Skeletal muscle satellite cell (primary cell): ENCODE measurements around the gene UEVLD.
A peak's percentile ranks its signal among the peaks of the same experiment; 100 is the strongest.

Experiments used
- H3K27me3 ChIP-seq: 2 replicates; pipeline ENCODE4 v1.7.0; 2013; ENCODE audit warnings: low read length; ENCODE audit not compliant: control insufficient read depth, insufficient read depth
- H3K36me3 ChIP-seq: 2 replicates; pipeline ENCODE4 v1.7.0; 2013; ENCODE audit warnings: mild to moderate bottlenecking, control low read depth, low read length; ENCODE audit not compliant: insufficient read depth
- H3K4me1 ChIP-seq: 2 replicates; pipeline ENCODE4 v1.7.0; 2013; ENCODE audit warnings: low read length; ENCODE audit not compliant: control insufficient read depth, insufficient read depth
- H3K4me2 ChIP-seq: 2 replicates; pipeline ENCODE4 v1.7.0; 2013; ENCODE audit warnings: mild to moderate bottlenecking, low read length
- H3K4me3 ChIP-seq: 2 replicates; pipeline ENCODE4 v1.7.0; 2013; ENCODE audit warnings: low read length
- H3K9ac ChIP-seq: 2 replicates; pipeline ENCODE4 v1.7.0; 2013; ENCODE audit warnings: mild to moderate bottlenecking, low read depth, low read length, moderate library complexity
- H3K9me3 ChIP-seq: replicated peaks from 2 replicates; pipeline ENCODE4 v1.7.0; 2013; ENCODE audit warnings: mild to moderate bottlenecking, control low read depth, low read length

UEVLD gene

GRCh38 chr11:18578975-18579598 lies 9.4 kb downstream of the UEVLD start:
- Histone ChIP-seq H3K9ac (no peak overlapping the region), H3K9me3 (no peaks in the 10 kb centered on the region), H3K4me2 (no peak overlapping the region), H3K4me1 (no peaks in the 10 kb centered on the region), H3K36me3 (peaks cover 27% of the 10 kb centered on the region), H3K4me3 (no peak overlapping the region), H3K27me3 (no peaks in the 10 kb centered on the region)

DNA sequence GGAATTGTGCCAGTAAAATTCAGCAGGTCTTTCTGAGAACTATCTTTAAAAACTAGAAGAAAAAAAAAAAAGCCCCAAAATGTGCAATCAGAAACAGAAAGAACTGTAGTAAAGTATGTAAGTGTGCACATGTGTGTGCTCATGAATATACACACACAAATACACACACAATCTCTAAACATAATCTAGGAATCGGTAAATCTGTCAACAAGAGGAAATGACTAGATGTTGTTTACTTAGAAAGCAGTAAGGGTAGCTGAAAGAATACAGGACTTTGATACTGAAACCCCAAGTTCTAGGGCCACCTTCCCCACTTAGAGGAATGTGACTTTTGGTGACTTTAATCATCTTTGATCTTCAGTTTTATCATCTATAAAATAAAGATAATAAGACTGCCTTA lies 13.2 kb downstream of the UEVLD start:
- Histone ChIP-seq H3K4me1 (no peaks in the 10 kb centered on the region), H3K36me3 (peaks cover 38% of the 10 kb centered on the region), H3K4me3 (no peak overlapping the region), H3K9ac (no peak overlapping the region), H3K27me3 (no peaks in the 10 kb centered on the region), H3K4me2 (no peak overlapping the region), H3K9me3 (no peaks in the 10 kb centered on the region)

DNA sequence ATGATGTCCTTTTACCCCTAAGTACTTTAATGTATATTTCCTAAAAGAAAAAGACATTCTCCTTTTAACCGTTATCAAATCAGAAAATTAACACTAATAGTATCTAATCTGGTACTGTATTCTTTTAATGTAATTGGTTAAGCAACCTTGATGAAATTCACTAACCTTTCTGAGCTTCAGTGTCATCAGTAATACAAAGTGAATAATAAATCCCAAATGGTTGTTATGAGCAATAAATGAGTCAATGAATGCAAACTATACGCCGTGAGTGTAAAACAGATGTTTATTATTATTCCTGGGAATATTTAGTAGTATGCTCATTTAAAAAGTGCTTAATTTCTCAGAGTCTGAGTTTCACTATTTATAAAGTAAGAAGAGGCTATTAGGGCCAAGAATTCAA lies 21.5 kb downstream of the UEVLD start:
- H3K9me3 ChIP-seq = no peaks in the 10 kb centered on the region
- no peaks in the 10 kb centered on the region for H3K27me3 ChIP-seq
- peak overlapping the region; percentile 40 for H3K4me2 ChIP-seq
- H3K4me1 ChIP-seq = peaks cover 30% of the 10 kb centered on the region
- no peak overlapping the region for H3K9ac ChIP-seq
- H3K36me3 ChIP-seq = peaks cover 30% of the 10 kb centered on the region
- no peak overlapping the region for H3K4me3 ChIP-seq

DNA sequence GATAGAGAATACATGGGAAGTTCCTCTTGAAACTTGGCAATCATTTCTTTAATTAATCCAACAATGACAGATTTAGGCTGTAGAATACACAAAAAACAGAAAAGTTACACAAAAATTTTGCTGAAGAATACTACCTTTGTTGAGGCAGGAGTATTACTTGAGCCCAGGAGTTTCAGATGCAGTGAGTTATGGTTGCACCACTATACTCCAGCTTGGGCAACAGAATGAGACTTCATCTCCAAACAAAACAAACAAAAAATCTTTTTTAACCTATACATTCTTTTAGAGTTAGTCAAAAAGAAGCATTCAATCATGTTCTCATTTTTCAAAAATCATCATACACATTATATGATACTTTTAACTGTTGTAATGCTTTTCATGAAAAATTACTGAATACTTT lies 22.1 kb downstream of the UEVLD start:
- Histone ChIP-seq H3K9me3 (no peaks in the 10 kb centered on the region), H3K27me3 (no peaks in the 10 kb centered on the region), H3K9ac (no peak overlapping the region), H3K4me3 (no peak overlapping the region), H3K4me1 (peaks cover 30% of the 10 kb centered on the region), H3K36me3 (peaks cover 27% of the 10 kb centered on the region), H3K4me2 (peak overlapping the region; percentile 42)

GRCh38 chr11:18564149-18564548 lies 24.4 kb downstream of the UEVLD start:
- Histone ChIP-seq H3K9me3 (no peaks in the 10 kb centered on the region), H3K9ac (no peak overlapping the region), H3K4me3 (no peak overlapping the region), H3K4me1 (peaks cover 30% of the 10 kb centered on the region), H3K4me2 (no peak overlapping the region), H3K27me3 (no peaks in the 10 kb centered on the region), H3K36me3 (peaks cover 18% of the 10 kb centered on the region)

- H3K4me3 ChIP-seq = no peak overlapping the region
- H3K9me3 ChIP-seq = no peaks in the 10 kb centered on the region
- H3K9ac ChIP-seq = no peak overlapping the region
- peaks cover 30% of the 10 kb centered on the region for H3K4me1 ChIP-seq
- H3K36me3 ChIP-seq = peaks cover 18% of the 10 kb centered on the region
- H3K4me2 ChIP-seq = no peak overlapping the region
- no peaks in the 10 kb centered on the region for H3K27me3 ChIP-seq
Observed at GRCh38 chr11:18563090-18563730, 25.3 kb downstream of the UEVLD start.

- H3K4me3 ChIP-seq = no peak overlapping the region
- peaks cover 6% of the 10 kb centered on the region for H3K36me3 ChIP-seq
- no peaks in the 10 kb centered on the region for H3K9me3 ChIP-seq
- H3K9ac ChIP-seq = no peak overlapping the region
- H3K4me1 ChIP-seq = no peaks in the 10 kb centered on the region
- no peaks in the 10 kb centered on the region for H3K27me3 ChIP-seq
- H3K4me2 ChIP-seq = no peak overlapping the region
Observed at GRCh38 chr11:18548001-18548400, 40.5 kb downstream of the UEVLD start.

DNA sequence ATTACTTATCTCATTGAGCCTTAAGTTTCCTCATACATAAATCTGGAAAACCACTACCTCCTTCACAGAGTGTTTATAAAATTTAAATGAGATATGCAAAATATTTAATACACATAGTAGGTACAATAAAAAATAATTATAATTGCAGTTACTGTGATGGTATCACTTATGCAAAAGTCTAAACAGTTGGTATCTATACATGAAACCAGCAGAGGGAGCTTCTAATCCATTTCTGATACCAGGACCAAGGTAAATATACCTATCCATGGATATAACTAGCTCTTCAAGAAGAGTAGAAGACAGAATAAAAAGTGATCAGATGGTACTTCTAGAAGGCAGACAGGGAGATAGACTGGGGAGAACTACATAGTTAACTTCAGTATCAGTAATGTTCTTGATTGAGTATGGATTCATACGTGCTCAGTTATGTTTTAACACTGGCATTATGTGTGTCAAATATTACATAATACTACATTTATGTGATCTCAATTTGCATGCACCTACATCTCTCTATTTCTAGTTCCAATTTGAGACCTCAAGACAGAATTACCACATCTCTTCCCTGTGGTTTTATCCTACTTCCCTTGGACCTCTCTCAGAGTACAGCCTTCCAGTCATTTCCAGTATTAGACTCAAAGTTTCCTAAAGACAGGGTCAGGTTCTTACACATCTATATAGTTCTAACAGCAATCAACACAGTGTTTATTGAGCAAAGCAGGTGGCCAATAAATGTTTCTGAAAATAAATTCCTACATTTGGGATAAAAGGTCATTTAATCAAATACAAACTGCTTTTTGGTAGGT lies 48.1 kb downstream of the UEVLD start:
- Histone ChIP-seq H3K4me2 (no peak overlapping the region), H3K4me3 (no peak overlapping the region), H3K27me3 (no peaks in the 10 kb centered on the region), H3K4me1 (no peaks in the 10 kb centered on the region), H3K9me3 (no peaks in the 10 kb centered on the region), H3K9ac (no peak overlapping the region), H3K36me3 (peaks cover 13% of the 10 kb centered on the region)

GRCh38 chr11:18536209-18536608 lies 52.3 kb downstream of the UEVLD start:
- Histone ChIP-seq H3K9me3 (no peaks in the 10 kb centered on the region), H3K4me1 (no peaks in the 10 kb centered on the region), H3K27me3 (no peaks in the 10 kb centered on the region), H3K9ac (no peak overlapping the region), H3K4me2 (no peak overlapping the region), H3K4me3 (no peak overlapping the region), H3K36me3 (peaks cover 23% of the 10 kb centered on the region)

- H3K27me3 ChIP-seq = no peaks in the 10 kb centered on the region
- no peak overlapping the region for H3K9ac ChIP-seq
- H3K4me2 ChIP-seq = no peak overlapping the region
- H3K36me3 ChIP-seq = peaks cover 17% of the 10 kb centered on the region
- no peaks in the 10 kb centered on the region for H3K4me1 ChIP-seq
- H3K9me3 ChIP-seq = no peaks in the 10 kb centered on the region
- H3K4me3 ChIP-seq = no peak overlapping the region
Observed at GRCh38 chr11:18534245-18534644, 54.3 kb downstream of the UEVLD start.

GRCh38 chr11:18533365-18533764 lies 55.2 kb downstream of the UEVLD start:
- Histone ChIP-seq H3K9ac (no peak overlapping the region), H3K4me2 (no peak overlapping the region), H3K4me1 (no peaks in the 10 kb centered on the region), H3K4me3 (no peak overlapping the region), H3K27me3 (no peaks in the 10 kb centered on the region), H3K9me3 (no peaks in the 10 kb centered on the region), H3K36me3 (peaks cover 17% of the 10 kb centered on the region)
